Measurements from ENCODE around the gene TRIO. TPM values are rescaled to one million over a fixed set of nuclear protein-coding genes. Genes with fewer than 3 reads are reported as not detected.

TRIO gene
- total RNA-seq, 1 donor from 2014 or later = 223 TPM

DNA sequence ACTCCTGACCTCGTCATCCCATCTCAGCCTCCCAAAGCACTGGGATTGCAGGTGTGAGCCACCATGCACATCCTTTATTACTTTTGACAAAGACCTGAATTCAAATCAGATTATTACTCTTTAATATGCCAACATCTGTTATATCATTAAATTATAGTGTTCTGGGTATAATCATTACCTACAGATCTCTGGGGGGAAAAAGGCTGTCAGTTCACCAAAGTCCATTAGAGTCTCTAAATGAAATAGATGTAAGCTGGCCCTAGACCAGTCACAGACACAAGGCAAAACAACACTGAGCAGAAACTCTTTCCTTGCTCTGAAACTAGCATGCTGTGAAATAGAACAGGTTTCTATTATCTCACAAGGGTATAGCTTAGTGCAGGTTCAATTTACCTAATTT is 21.6 kb upstream of the TRIO start:
- H3K27ac Mint-ChIP-seq = no peak overlapping the region
- ChIA-PET CTCF (no interaction called here), POLR2A (no interaction called here)
- no peaks in the 10 kb centered on the region for H3K36me3 Mint-ChIP-seq (ENCODE audit: low read depth)
- no peak overlapping the region for H3K4me3 Mint-ChIP-seq
- DNase-seq = no peak
- no peaks in the 10 kb centered on the region for H3K27me3 Mint-ChIP-seq
- TF ChIP-seq CTCF (IDR thresholded peaks at IDR 0.05) = no peak
- ATAC-seq (ENCODE audit: low read depth) = no peak
- H3K9me3 Mint-ChIP-seq = no peaks in the 10 kb centered on the region
- H3K4me1 Mint-ChIP-seq = no peaks in the 10 kb centered on the region
- intact Hi-C loops (cut with micrococcal nuclease) = no loop called here

- no peak overlapping the region for H3K27ac Mint-ChIP-seq
- no peak for TF ChIP-seq CTCF (IDR thresholded peaks at IDR 0.05)
- CTCF ChIA-PET = no interaction called here
- ATAC-seq (ENCODE audit: low read depth) = no peak
- intact Hi-C loops (cut with micrococcal nuclease) = no loop called here
- no peaks in the 10 kb centered on the region for H3K9me3 Mint-ChIP-seq
- H3K4me1 Mint-ChIP-seq = no peaks in the 10 kb centered on the region
- POLR2A ChIA-PET = no interaction called here
- H3K36me3 Mint-ChIP-seq (ENCODE audit: low read depth) = no peaks in the 10 kb centered on the region
- DNase-seq = no peak
- no peak overlapping the region for H3K4me3 Mint-ChIP-seq
- no peaks in the 10 kb centered on the region for H3K27me3 Mint-ChIP-seq
Measured at GRCh38 chr5:14122089-14122488, 21.1 kb upstream of the TRIO start.

DNA sequence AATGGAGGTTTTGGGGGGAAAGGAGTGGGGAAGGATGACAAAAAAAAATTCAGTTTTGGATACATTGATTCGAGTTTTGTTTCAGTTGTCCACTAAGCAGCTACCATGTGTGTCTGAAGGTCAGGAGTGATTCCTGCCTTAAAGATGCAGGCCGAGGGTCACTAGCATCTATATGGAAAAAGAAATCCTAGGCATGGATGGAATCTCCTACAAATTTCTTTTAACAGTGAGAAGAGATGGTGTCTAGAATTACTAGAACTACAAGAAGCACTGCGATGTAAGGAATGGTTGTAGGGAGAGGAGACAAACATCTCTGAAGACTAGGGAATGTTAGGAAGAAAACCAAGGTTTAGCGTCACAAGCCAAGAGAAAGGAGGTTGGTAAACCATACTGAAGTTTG is 19.6 kb upstream of the TRIO start:
- H3K27me3 Mint-ChIP-seq = no peaks in the 10 kb centered on the region
- no peak for TF ChIP-seq CTCF (IDR thresholded peaks at IDR 0.05)
- H3K4me3 Mint-ChIP-seq = no peak overlapping the region
- H3K27ac Mint-ChIP-seq = no peak overlapping the region
- CTCF ChIA-PET = no interaction called here
- no peaks in the 10 kb centered on the region for H3K36me3 Mint-ChIP-seq (ENCODE audit: low read depth)
- no peaks in the 10 kb centered on the region for H3K9me3 Mint-ChIP-seq
- POLR2A ChIA-PET = interaction anchor here (0.6 kb wide), 1 partner anchor 57 kb away, joined by 3 read pairs; no protein-coding TSS in a partner anchor
- intact Hi-C loops (cut with micrococcal nuclease) = no loop called here
- H3K4me1 Mint-ChIP-seq = no peaks in the 10 kb centered on the region
- no peak for DNase-seq
- ATAC-seq (ENCODE audit: low read depth) = no peak

DNA sequence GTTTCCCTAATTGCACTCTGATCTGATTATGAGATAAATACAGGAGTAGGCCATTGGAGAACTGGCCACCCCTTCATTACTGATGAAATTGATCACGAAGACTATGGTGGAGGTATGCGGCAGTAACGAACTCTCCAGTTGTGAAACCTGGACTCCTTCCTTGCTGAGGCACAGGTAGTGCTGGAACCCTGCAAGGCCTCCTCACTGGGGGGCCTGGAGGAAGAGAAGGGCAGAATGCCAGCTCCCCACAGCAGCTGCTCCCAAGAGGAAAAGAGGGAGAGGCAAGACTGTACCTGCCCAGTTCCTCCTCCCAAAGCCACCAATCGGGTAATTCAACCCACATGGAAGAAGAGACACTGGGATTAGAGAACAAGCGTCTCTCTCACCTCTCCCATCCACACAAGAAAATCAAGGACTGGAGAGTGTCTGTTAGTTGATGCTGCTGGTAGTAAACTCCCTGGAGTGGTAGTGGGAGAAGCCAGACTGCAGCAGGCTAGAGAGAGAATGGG is 19.1 kb upstream of the TRIO start:
- no peak for ATAC-seq (ENCODE audit: low read depth)
- Mint-ChIP-seq H3K36me3 (ENCODE audit: low read depth) (no peaks in the 10 kb centered on the region), H3K4me1 (no peaks in the 10 kb centered on the region), H3K27me3 (no peaks in the 10 kb centered on the region), H3K4me3 (no peak overlapping the region), H3K27ac (no peak overlapping the region), H3K9me3 (no peaks in the 10 kb centered on the region)
- TF ChIP-seq CTCF (IDR thresholded peaks at IDR 0.05) = no peak
- DNase-seq = no peak
- ChIA-PET CTCF (no interaction called here), POLR2A (interaction anchor here (0.6 kb wide), 1 partner anchor 56 kb away, joined by 3 read pairs; no protein-coding TSS in a partner anchor)
- intact Hi-C loops (cut with micrococcal nuclease) = no loop called here

GRCh38 chr5:14125262-14125661 is 17.9 kb upstream of the TRIO start:
- DNase-seq (no peak), ATAC-seq (ENCODE audit: low read depth) (no peak)
- no peaks in the 10 kb centered on the region for H3K36me3 Mint-ChIP-seq (ENCODE audit: low read depth)
- H3K27me3 Mint-ChIP-seq = no peaks in the 10 kb centered on the region
- H3K27ac Mint-ChIP-seq = no peak overlapping the region
- no peak overlapping the region for H3K4me3 Mint-ChIP-seq
- H3K9me3 Mint-ChIP-seq = no peaks in the 10 kb centered on the region
- H3K4me1 Mint-ChIP-seq = no peaks in the 10 kb centered on the region
- TF ChIP-seq CTCF (IDR thresholded peaks at IDR 0.05) = no peak
- POLR2A ChIA-PET = no interaction called here
- intact Hi-C loops (cut with micrococcal nuclease) = no loop called here
- CTCF ChIA-PET = no interaction called here
